Measurements from ENCODE around the gene MAP2K6.

- TF ChIP-seq POLR2A (IDR thresholded peaks at IDR 0.05) (no peak), CTCF (IDR thresholded peaks at IDR 0.05) (no peak)
Observed at GRCh38 chr17:69373069-69373468, 41.4 kb upstream of the MAP2K6 start.
